NCI-H748 (cell line): Measurements from ENCODE around the gene MDM4.
"Not testable (repeated sequence)": the region's sequence is repeated elsewhere in the genome, so short reads cannot be mapped to it uniquely, and the experiment has no call there.

Experiments
- DNase-seq: peaks from one replicate; lab custom pipeline; 2025; ENCODE audit not compliant: unreplicated experiment; lab: John Stamatoyannopoulos, UW

MDM4 gene

GRCh38 chr1:204513117-204513716 lies 3.0 kb upstream of the MDM4 start:
- DNase-seq = no peak

GRCh38 chr1:204514828-204515227 lies 1.4 kb upstream of the MDM4 start:
- DNase-seq = no peak

GRCh38 chr1:204517382-204517781 lies 1.2 kb downstream of the MDM4 start:
- not testable (repeated sequence) for DNase-seq

- no peak for DNase-seq
These were observed 4.9 kb downstream of the MDM4 start for GRCh38 chr1:204520834-204521709.

- not testable (repeated sequence) for DNase-seq
These were observed 5.8 kb downstream of the MDM4 start for GRCh38 chr1:204521941-204522521.

GRCh38 chr1:204523605-204524215 lies 7.5 kb downstream of the MDM4 start:
- DNase-seq = no peak

- DNase-seq = no peak
These were observed 8.8 kb downstream of the MDM4 start for GRCh38 chr1:204524986-204525385.

GRCh38 chr1:204528241-204528640 lies 12.0 kb downstream of the MDM4 start:
- no peak for DNase-seq

GRCh38 chr1:204528677-204529076 lies 12.5 kb downstream of the MDM4 start:
- no peak for DNase-seq

- no peak for DNase-seq
These were observed 13.2 kb downstream of the MDM4 start for GRCh38 chr1:204529371-204529895.

GRCh38 chr1:204530932-204531331 lies 14.7 kb downstream of the MDM4 start:
- no peak for DNase-seq

- DNase-seq = no peak
These were observed 16.6 kb downstream of the MDM4 start for GRCh38 chr1:204532832-204533231.

- no peak for DNase-seq
These were observed 25.4 kb downstream of the MDM4 start for GRCh38 chr1:204541626-204542025.

- no peak for DNase-seq
These were observed 28.1 kb downstream of the MDM4 start for GRCh38 chr1:204544321-204544720.

- DNase-seq = no peak
These were observed 29.0 kb downstream of the MDM4 start for GRCh38 chr1:204545202-204545601.

- DNase-seq = no peak
These were observed 29.7 kb downstream of the MDM4 start for GRCh38 chr1:204545881-204546280.

GRCh38 chr1:204548265-204548664 lies 32.1 kb downstream of the MDM4 start:
- no peak for DNase-seq

GRCh38 chr1:204549313-204549712 lies 33.1 kb downstream of the MDM4 start:
- DNase-seq = no peak

- no peak for DNase-seq
These were observed 34.7 kb downstream of the MDM4 start for GRCh38 chr1:204550926-204551325.

GRCh38 chr1:204556458-204557052 lies 40.3 kb downstream of the MDM4 start:
- no peak for DNase-seq

- DNase-seq = peak; percentile 47
These were observed 42.3 kb downstream of the MDM4 start for GRCh38 chr1:204558467-204558866.
